ENCODE results near the gene SLC5A6.

DNA sequence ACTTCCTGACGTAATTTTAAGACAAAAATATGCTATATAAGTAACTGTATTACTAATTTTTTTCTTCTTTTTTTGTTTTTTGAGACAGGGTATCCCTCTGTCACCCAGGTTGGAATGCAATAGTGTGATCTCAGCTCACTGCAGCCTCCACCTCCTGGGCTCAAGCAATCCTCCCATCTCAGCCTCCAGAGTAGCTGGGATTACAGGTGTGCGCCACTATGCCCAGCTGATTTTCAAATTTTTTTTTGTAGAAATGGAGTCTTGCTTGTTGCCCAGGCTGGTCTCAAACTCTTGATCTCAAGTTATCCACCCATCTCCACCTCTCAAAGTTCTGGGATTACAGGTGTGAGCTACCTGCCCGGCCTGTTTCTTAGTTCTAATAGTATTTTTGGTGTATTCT is 33.6 kb downstream of the SLC5A6 start:
- TF ChIP-seq, protein P1, sequence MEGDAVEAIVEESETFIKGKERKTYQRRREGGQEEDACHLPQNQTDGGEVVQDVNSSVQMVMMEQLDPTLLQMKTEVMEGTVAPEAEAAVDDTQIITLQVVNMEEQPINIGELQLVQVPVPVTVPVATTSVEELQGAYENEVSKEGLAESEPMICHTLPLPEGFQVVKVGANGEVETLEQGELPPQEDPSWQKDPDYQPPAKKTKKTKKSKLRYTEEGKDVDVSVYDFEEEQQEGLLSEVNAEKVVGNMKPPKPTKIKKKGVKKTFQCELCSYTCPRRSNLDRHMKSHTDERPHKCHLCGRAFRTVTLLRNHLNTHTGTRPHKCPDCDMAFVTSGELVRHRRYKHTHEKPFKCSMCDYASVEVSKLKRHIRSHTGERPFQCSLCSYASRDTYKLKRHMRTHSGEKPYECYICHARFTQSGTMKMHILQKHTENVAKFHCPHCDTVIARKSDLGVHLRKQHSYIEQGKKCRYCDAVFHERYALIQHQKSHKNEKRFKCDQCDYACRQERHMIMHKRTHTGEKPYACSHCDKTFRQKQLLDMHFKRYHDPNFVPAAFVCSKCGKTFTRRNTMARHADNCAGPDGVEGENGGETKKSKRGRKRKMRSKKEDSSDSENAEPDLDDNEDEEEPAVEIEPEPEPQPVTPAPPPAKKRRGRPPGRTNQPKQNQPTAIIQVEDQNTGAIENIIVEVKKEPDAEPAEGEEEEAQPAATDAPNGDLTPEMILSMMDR (IDR thresholded peaks at IDR 0.05): no peak
- TF ChIP-seq POLR2A (IDR thresholded peaks at IDR 0.05): no peak
